SHP77 (cell line): ENCODE results near the gene KIAA0232.

Experiments
- DNase-seq, 2 experiments: peaks; one replicate each; lab custom pipeline; 2025; lab: John Stamatoyannopoulos, UW

The KIAA0232 gene

GRCh38 chr4:6852582-6852981 is 70.1 kb downstream of the KIAA0232 start:
- DNase-seq = no peak

- DNase-seq = no peak
These were observed 71.7 kb downstream of the KIAA0232 start for GRCh38 chr4:6854098-6854744.

- DNase-seq = peak; percentile 14 to 37
These were observed 73.3 kb downstream of the KIAA0232 start for GRCh38 chr4:6855692-6856297.

GRCh38 chr4:6856391-6856790 is 73.9 kb downstream of the KIAA0232 start:
- DNase-seq = no peak

- DNase-seq = no peak
These were observed 74.7 kb downstream of the KIAA0232 start for GRCh38 chr4:6857009-6857882.

- no peak for DNase-seq
These were observed 76.5 kb downstream of the KIAA0232 start for GRCh38 chr4:6858997-6859396.

GRCh38 chr4:6859543-6859942 is 77.0 kb downstream of the KIAA0232 start:
- DNase-seq = no peak

GRCh38 chr4:6868386-6868785 is 85.9 kb downstream of the KIAA0232 start:
- no peak for DNase-seq

GRCh38 chr4:6869944-6870343 is 87.4 kb downstream of the KIAA0232 start:
- DNase-seq = no peak

GRCh38 chr4:6873291-6873690 is 90.8 kb downstream of the KIAA0232 start:
- no peak for DNase-seq

GRCh38 chr4:6873792-6874461 is 91.4 kb downstream of the KIAA0232 start:
- peak; percentile 18 to 31 for DNase-seq

- no peak for DNase-seq
These were observed 92.5 kb downstream of the KIAA0232 start for GRCh38 chr4:6874981-6875380.

- no peak for DNase-seq
These were observed 92.9 kb downstream of the KIAA0232 start for GRCh38 chr4:6875431-6875831.

GRCh38 chr4:6876440-6876839 is 93.9 kb downstream of the KIAA0232 start:
- DNase-seq = no peak

GRCh38 chr4:6877067-6877466 is 94.5 kb downstream of the KIAA0232 start:
- DNase-seq = no peak

- DNase-seq = no peak
These were observed 96.0 kb downstream of the KIAA0232 start for GRCh38 chr4:6878451-6879059.

- DNase-seq = no peak
These were observed 98.2 kb downstream of the KIAA0232 start for GRCh38 chr4:6880691-6881090.

- DNase-seq = no peak
These were observed 99.4 kb downstream of the KIAA0232 start for GRCh38 chr4:6881908-6882307.

- no peak for DNase-seq
These were observed 101.9 kb downstream of the KIAA0232 start for GRCh38 chr4:6884341-6884870.

GRCh38 chr4:6885953-6886557 is 103.5 kb downstream of the KIAA0232 start:
- peak in 1 of 2 experiments; percentile 11 for DNase-seq

GRCh38 chr4:6886886-6887285 is 104.4 kb downstream of the KIAA0232 start:
- DNase-seq = no peak
